ENCODE measurements around the gene COQ8B.

DNA sequence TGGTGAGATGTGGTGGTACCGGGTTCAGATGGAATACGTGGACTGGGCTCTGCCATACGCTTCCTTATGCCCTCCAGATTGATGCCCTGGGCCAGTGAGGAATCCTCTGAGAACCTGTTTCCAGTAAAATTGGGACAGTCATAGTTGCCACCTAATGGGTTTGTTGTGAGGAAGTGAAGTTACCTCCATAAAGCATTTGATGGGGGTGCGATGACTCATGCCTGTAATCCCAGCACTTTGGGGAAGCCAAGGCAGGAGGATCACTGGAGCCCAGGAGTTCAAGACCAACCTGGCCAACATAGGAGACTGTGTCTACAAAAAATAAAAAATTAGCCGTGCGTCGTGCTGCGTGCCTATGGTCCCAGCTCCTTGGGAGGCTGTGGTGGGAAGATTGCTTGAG is 39.1 kb upstream of the COQ8B start:
- TF ChIP-seq CTCF (IDR thresholded peaks at IDR 0.05): no peak
- TF ChIP-seq EZH2 (IDR thresholded peaks at IDR 0.05): no peak
- no peak for TF ChIP-seq EZH2phosphoT487 (IDR thresholded peaks at IDR 0.05)

Measured in neural progenitor cell (in vitro differentiated cells).